Prostate gland (tissue), 2 donors: Measurements from ENCODE around the gene TSSK6.

ENCODE experiments used
- CTCF ChIP-seq, 4 experiments: fragments of 200-600 bp in 2 of 4; fragments of 450-650 bp in 2 of 4; sonication (generic) in 2 of 4; IDR thresholded peaks; 1 replicate in 3 of 4; 2 replicates in 1 of 4; pipeline ENCODE4 v1.5.1; 2016 to 2019; ENCODE audit warnings: antibody characterized with exemption in 4 of 4, mild to moderate bottlenecking in 2 of 4, moderate library complexity in 2 of 4
- POLR2AphosphoS5 ChIP-seq: sonication (generic); formaldehyde crosslinking; IDR thresholded peaks from one replicate; pipeline ENCODE4 v1.6.1; 2017; ENCODE audit warnings: antibody characterized with exemption

- TF ChIP-seq CTCF (IDR thresholded peaks at IDR 0.05): no peak
- no peak for TF ChIP-seq POLR2AphosphoS5
Measured at GRCh38 chr19:19549804-19550464, 34.6 kb upstream of the TSSK6 start.
